Neural cell (in vitro differentiated cells): ENCODE measurements around the gene FBLN2.

Experiments
- CTCF ChIP-seq: fragments of 450-650 bp; IDR thresholded peaks from 2 replicates; pipeline ENCODE4 v1.5.1; 2014; ENCODE audit warnings: antibody characterized with exemption, mild to moderate bottlenecking, moderate library complexity; ENCODE audit not compliant: poor library complexity, severe bottlenecking
- POLR2AphosphoS5 ChIP-seq: IDR thresholded peaks from 2 replicates; pipeline ENCODE4 v1.6.1; 2012

GRCh38 chr3:13524979-13525669, 23.8 kb upstream of the FBLN2 start:
- TF ChIP-seq POLR2AphosphoS5, result no peak
- TF ChIP-seq CTCF, result no peak
